Right lobe of liver (tissue), 6 donors: ENCODE data around the gene ACTR3. TPM values are rescaled to one million over a fixed set of nuclear protein-coding genes. Genes with fewer than 3 reads are reported as not detected.

Experiments
- ATAC-seq, 4 donors: fragments of 200-7000 bp; cut with Tn5 transposase; one replicate each; pipeline ENCODE4 v1.9.1; 2020; ENCODE audit warnings: mild to moderate bottlenecking in 4 of 4, moderate library complexity in 4 of 4
- DNase-seq, 3 donors: peaks; one replicate each; pipeline ENCODE4 v3.0.0-alpha.2; 2020
- H3K27ac ChIP-seq, 3 donors: fragments of 200-600 bp; one replicate each; pipeline ENCODE4 v1.8.0; 2022
- H3K27me3 ChIP-seq, 2 donors: fragments of 200-600 bp; one replicate each; pipeline ENCODE4 v1.8.0; 2022
- H3K36me3 ChIP-seq, 4 donors: fragments of 200-600 bp; sonication (generic) in 1 of 4; one replicate each; pipeline versions ENCODE4 v1.5.1 to v1.8.0; 2017 to 2022; ENCODE audit warnings: control low read depth in 1 of 4
- H3K4me1 ChIP-seq, 4 donors: fragments of 200-600 bp; sonication (generic) in 1 of 4; one replicate each; pipeline versions ENCODE4 v1.5.1 to v1.8.0; 2017 to 2022; ENCODE audit warnings: control low read depth in 1 of 4
- H3K4me3 ChIP-seq, 3 donors: fragments of 200-600 bp; one replicate each; pipeline ENCODE4 v1.8.0; 2022
- H3K9me3 ChIP-seq, 4 donors: fragments of 200-600 bp; sonication (generic) in 1 of 4; one replicate each; pipeline versions ENCODE4 v1.5.1 to v1.8.0; 2017 to 2022; ENCODE audit warnings: control low read depth in 1 of 4
- POLR2A ChIP-seq: fragments of 450-650 bp; IDR thresholded peaks from one replicate; pipeline ENCODE4 v1.6.1; 2017; ENCODE audit warnings: antibody characterized with exemption, mild to moderate bottlenecking
- WGBS: methylation state at CpG from one replicate; pipeline ENCODE4 v1.1.6; 2018; ENCODE audit warnings: low coverage, low lambda C conversion rate; ENCODE audit not compliant: insufficient coverage; ENCODE audit errors: missing lambda C conversion rate; 5-methylcytosine and 5-hydroxymethylcytosine counted together
- intact Hi-C, 2 donors: fragments of 100-400 bp; cut with DNase I; formaldehyde crosslinking; loops; one replicate each; pipeline versions ENCODE4 v1.11.2 to v1.14.1; 2022
- total RNA-seq, 6 experiments: library from RNA; depleted of rRNA in 2 of 6; stranded (reverse); fragments of >200 nt in 2 of 6; fragmentation: NEBNext Ultra II Directional in 3 of 6; extraction: Animal tissue kit (Norgen Biotek cat#: 25700) in 3 of 6; gene quantifications; one replicate each; pipeline versions ENCODE4 v1.1.0 to v1.2.4, GENCODE V29; 2016 to 2023
- TF ChIP-seq, protein P1 (sequence below), 4 donors: fragments of 200-600 bp in 3 of 4; fragments of 450-650 bp in 1 of 4; IDR thresholded peaks; one replicate each; pipeline versions ENCODE4 v1.5.1 to v1.8.0; 2016 to 2022; ENCODE audit warnings: antibody characterized with exemption in 4 of 4, mild to moderate bottlenecking in 2 of 4
- donor health status: DM: no; HTN: yes; CAD: no.
- donor health status: DM: no; HTN: no; CAD: no.
- donor health status: DM: no; HTN: no; CAD: no.
- donor health status: DM: no; HTN: yes; CAD: no.
- donor health status: DM: no; HTN: yes; CAD: no.

Gene ACTR3
- total RNA-seq, 6 experiments from 2014 or later: 44.1 to 108 (median 66.2) TPM

DNA sequence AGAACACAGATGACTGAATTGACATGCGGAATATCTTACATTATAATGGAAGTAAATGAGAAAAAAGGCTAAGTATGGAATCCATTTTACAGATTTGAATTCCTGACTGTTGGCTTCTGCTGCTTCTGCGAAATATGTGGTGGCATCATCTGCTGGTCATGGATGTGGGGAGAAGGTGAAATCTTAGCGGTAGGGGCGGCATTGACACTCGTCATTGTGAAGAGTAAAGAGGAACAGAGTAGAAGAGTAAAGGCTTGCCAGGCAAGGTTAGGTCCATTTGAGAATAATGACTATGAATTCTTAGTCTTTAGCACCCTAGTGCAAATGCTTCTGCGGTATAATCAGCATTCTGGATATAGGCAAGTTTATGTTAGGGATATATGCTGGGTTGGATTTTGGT is 32.4 kb downstream of the ACTR3 start:
- H3K36me3 ChIP-seq: peaks cover 0 to 24% (median 3%) of the 10 kb centered on the region in 4 donors
- intact Hi-C loops: no loop called here
- 97% methylated on average over 6 of the region's 6 CpGs for WGBS
- no peak for TF ChIP-seq POLR2A
- TF ChIP-seq, protein P1, sequence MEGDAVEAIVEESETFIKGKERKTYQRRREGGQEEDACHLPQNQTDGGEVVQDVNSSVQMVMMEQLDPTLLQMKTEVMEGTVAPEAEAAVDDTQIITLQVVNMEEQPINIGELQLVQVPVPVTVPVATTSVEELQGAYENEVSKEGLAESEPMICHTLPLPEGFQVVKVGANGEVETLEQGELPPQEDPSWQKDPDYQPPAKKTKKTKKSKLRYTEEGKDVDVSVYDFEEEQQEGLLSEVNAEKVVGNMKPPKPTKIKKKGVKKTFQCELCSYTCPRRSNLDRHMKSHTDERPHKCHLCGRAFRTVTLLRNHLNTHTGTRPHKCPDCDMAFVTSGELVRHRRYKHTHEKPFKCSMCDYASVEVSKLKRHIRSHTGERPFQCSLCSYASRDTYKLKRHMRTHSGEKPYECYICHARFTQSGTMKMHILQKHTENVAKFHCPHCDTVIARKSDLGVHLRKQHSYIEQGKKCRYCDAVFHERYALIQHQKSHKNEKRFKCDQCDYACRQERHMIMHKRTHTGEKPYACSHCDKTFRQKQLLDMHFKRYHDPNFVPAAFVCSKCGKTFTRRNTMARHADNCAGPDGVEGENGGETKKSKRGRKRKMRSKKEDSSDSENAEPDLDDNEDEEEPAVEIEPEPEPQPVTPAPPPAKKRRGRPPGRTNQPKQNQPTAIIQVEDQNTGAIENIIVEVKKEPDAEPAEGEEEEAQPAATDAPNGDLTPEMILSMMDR (IDR thresholded peaks at IDR 0.05): no peak
- ATAC-seq (no peak), DNase-seq (no peak)
- H3K9me3 ChIP-seq: no peaks in the 10 kb centered on the region
- no peak overlapping the region for H3K27ac ChIP-seq
- no peaks in the 10 kb centered on the region for H3K4me1 ChIP-seq
- H3K4me3 ChIP-seq: no peak overlapping the region
- no peaks in the 10 kb centered on the region for H3K27me3 ChIP-seq

DNA sequence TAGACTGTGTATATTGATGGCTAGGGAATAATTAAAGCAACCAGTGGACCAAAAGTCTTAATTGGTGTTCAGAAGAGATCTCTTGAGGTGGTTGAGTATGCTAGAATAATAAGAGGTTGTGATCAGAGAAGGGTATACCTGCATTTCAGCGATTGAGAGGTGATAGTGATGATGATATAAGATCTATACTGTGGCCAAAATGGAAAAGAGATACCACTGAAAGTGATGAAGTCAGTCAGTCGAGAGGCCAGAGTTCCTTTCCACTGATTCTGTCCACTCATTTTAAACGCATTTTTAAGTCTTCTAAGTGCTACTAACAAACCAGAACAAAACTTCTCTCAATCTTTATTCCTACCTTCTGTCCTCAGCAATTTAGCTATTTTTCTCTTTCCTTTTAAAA is 32.9 kb downstream of the ACTR3 start:
- no peaks in the 10 kb centered on the region for H3K27me3 ChIP-seq
- H3K4me1 ChIP-seq: no peaks in the 10 kb centered on the region
- WGBS: 84% methylated on average over 3 of the region's 3 CpGs
- no peak overlapping the region for H3K4me3 ChIP-seq
- no peak for TF ChIP-seq POLR2A
- TF ChIP-seq, protein P1 (IDR thresholded peaks at IDR 0.05): no peak
- H3K27ac ChIP-seq: no peak overlapping the region
- no peaks in the 10 kb centered on the region for H3K9me3 ChIP-seq
- H3K36me3 ChIP-seq: peaks cover 0 to 25% (median 3%) of the 10 kb centered on the region in 4 donors
- intact Hi-C loops: no loop called here
- ATAC-seq (no peak), DNase-seq (no peak)

DNA sequence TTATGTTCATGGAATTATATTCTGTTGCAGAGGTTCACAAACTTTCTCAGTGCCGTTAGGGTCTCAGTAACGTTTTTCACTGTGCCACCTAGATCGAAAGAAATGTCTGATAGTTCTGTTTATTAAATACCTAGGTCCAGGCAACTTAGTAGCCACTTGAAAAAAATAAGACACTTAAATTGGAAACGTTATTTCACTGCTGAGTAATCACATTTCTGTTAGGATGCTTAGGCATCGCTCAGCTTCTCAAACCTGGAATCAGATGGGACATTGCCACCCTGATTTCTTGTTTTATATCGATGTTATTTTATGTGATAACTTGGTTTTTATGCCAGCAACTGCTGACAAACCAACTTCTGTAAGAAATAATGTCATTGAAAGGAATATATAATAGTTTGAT is 36.0 kb downstream of the ACTR3 start:
- TF ChIP-seq, protein P1 (IDR thresholded peaks at IDR 0.05): no peak
- TF ChIP-seq POLR2A: no peak
- no peaks in the 10 kb centered on the region for H3K9me3 ChIP-seq
- no peak overlapping the region for H3K27ac ChIP-seq
- H3K4me1 ChIP-seq: no peaks in the 10 kb centered on the region
- H3K4me3 ChIP-seq: no peak overlapping the region
- peaks cover 0 to 32% (median 0%) of the 10 kb centered on the region in 4 donors for H3K36me3 ChIP-seq
- H3K27me3 ChIP-seq: no peaks in the 10 kb centered on the region
- ATAC-seq (no peak), DNase-seq (no peak)
- intact Hi-C loops: no loop called here
- 80% methylated on average over 6 of the region's 6 CpGs for WGBS

DNA sequence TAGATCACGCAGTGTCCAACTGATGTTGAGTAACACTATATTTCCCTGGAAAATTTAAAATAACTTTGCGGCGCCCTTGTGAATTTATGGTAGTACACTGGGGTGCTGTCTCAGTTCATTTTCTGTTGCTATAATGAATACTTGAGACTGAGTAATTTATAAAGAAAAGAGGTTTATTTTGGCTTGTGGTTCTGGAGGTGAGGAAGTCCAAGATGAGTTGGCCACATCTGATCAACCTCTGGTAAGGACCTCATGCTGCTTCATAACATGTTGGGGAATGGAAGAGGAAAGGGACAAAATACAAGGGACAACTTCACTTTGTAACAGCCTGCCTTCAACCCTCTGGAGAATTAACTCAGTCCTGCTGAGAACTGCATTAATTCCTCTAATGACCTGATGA is 36.4 kb downstream of the ACTR3 start:
- no peaks in the 10 kb centered on the region for H3K9me3 ChIP-seq
- ATAC-seq (no peak), DNase-seq (no peak)
- intact Hi-C loops: no loop called here
- no peaks in the 10 kb centered on the region for H3K27me3 ChIP-seq
- H3K36me3 ChIP-seq: peaks cover 0 to 34% (median 0%) of the 10 kb centered on the region in 4 donors
- no peaks in the 10 kb centered on the region for H3K4me1 ChIP-seq
- 97% methylated on average over 3 of the region's 3 CpGs for WGBS
- no peak overlapping the region for H3K4me3 ChIP-seq
- no peak overlapping the region for H3K27ac ChIP-seq
- TF ChIP-seq, protein P1 (IDR thresholded peaks at IDR 0.05): no peak
- no peak for TF ChIP-seq POLR2A

DNA sequence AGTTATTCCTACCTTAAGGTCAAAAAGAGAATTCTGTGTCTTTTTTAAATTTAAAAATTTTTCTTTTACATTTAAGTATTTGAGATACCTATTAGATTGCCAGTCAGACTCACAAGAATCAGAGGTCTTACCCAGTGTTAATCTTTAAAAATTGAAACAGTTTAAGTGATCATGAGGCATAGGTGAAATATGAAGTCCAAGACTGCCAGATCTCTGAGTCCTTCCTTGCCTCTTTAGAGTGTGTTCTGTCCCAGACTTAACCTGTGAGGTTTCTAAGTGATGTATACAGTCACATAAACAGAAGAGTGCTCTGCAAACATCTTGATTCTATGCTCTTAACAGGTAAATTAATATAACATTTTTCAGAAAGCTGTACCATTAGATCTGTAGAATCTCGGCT is 40.6 kb downstream of the ACTR3 start:
- Histone ChIP-seq H3K36me3 (peaks cover 0 to 56% (median under 1%) of the 10 kb centered on the region in 4 donors), H3K27me3 (no peaks in the 10 kb centered on the region), H3K4me1 (no peaks in the 10 kb centered on the region), H3K4me3 (no peak overlapping the region), H3K9me3 (no peaks in the 10 kb centered on the region), H3K27ac (no peak overlapping the region)
- TF ChIP-seq, protein P1 (IDR thresholded peaks at IDR 0.05): no peak
- TF ChIP-seq POLR2A: no peak
- intact Hi-C loops: no loop called here
- ATAC-seq (no peak), DNase-seq (no peak)
- 82% methylated on average over 1 of the region's 1 CpG for WGBS
